DND-41 (cell line): ENCODE data around the gene BMP7.

Source experiments
- EZH2 ChIP-seq: IDR thresholded peaks from 3 replicates; pipeline ENCODE4 v1.6.1; 2012; ENCODE audit warnings: borderline replicate concordance, low read depth, mild to moderate bottlenecking, moderate library complexity, low read length, inconsistent platforms; ENCODE audit not compliant: severe bottlenecking
- TF ChIP-seq, protein P1 (sequence below): IDR thresholded peaks from 2 replicates; pipeline ENCODE4 v1.5.1; 2012; ENCODE audit warnings: borderline replicate concordance, low read length, moderate library complexity, mild to moderate bottlenecking; ENCODE audit not compliant: poor library complexity, severe bottlenecking; ENCODE audit errors: extremely low read depth

DNA sequence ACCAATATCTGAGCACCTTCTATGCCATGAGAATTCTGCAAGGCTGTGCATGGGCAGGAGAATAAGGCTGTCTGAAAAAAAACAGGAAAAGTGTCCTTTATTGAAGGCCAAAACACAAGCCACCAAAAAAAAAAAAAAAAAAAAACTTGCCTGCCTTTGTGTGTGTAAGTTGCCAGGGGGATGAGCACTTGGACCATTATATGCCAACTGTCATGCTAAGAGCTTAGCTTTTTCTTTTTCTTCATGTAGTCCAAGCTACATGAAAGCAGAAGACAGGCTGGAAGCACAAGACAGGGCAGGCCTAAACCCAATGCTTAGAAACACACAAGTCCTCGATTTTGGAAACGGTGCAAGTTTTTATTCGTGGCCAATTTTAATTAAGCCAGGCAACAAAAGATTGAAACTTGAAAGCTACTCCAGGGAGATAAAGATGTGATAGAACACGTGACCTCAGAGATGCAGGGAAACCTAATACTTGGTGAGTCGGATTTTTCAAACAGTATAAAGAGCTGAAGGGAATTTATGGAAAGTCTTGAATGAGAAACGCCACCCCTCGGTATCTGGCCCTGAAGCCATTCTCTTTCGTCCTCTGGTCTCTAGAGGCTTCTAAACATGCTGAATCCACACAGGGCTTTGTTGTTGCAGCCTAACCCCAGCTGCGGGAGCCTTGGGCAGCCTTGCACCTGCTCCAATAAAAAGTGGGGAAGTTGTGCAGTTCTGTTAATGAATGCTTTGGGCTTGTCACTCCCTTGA is 8.6 kb downstream of the BMP7 start:
- no peak for TF ChIP-seq EZH2
- TF ChIP-seq, protein P1, sequence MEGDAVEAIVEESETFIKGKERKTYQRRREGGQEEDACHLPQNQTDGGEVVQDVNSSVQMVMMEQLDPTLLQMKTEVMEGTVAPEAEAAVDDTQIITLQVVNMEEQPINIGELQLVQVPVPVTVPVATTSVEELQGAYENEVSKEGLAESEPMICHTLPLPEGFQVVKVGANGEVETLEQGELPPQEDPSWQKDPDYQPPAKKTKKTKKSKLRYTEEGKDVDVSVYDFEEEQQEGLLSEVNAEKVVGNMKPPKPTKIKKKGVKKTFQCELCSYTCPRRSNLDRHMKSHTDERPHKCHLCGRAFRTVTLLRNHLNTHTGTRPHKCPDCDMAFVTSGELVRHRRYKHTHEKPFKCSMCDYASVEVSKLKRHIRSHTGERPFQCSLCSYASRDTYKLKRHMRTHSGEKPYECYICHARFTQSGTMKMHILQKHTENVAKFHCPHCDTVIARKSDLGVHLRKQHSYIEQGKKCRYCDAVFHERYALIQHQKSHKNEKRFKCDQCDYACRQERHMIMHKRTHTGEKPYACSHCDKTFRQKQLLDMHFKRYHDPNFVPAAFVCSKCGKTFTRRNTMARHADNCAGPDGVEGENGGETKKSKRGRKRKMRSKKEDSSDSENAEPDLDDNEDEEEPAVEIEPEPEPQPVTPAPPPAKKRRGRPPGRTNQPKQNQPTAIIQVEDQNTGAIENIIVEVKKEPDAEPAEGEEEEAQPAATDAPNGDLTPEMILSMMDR: no peak
